Measurements from ENCODE around the gene PPP6R1. TPM values are rescaled to one million over a fixed set of nuclear protein-coding genes. Genes with fewer than 3 reads are reported as not detected.

The PPP6R1 gene
- total RNA-seq, 1 experiment from 2014 or later, result 96.7 TPM

DNA sequence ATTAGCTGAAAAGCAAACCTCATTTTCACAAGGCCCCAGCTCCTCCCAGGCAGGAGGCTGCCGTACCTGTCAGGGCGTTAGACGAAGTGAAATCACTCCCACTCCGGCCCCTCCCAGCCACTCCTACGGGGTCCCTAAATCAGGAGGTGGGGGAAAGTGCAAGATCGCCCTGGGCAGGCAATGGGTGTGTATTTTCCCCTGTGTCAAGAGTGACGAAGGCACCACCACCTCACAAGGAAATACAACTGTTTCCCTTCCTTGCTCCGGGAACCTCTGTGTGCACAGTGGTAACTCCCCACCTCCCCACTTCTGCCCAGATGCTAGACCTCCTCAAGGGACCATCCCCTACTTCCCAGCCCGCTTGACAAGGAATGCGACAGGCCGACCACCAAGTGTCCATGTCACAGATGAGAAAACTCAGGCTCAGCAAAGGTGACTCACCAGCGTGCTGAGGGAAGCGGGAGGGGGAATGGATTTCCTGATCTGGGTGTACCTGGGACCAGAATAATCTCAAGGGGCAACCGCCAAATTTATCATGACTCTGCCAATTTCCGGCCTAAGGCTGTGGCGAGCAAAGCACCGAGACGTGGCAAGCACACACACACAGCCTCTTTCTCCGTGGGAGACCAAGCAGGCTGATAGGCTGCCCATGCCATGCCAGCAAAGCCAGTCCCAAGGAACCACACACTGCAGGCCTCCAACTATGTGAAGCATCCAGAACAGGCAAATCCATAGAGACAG is 7.3 kb downstream of the PPP6R1 start:
- Histone ChIP-seq H3K36me3 (ENCODE audit: control insufficient read depth in 1 of 2, insufficient read depth in 2 of 2, low read length in 2 of 2) (peaks cover 4 to 9% of the 10 kb centered on the region in 2 experiments; a peak in 2 of 4 replicates), H3K9ac (ENCODE audit: low read length) (no peak overlapping the region), H4K20me1 (ENCODE audit: insufficient read depth) (no peaks in the 10 kb centered on the region), H3K4me2 (ENCODE audit: low read length) (no peak overlapping the region), H3K9me2 (ENCODE audit: insufficient read depth) (no peaks in the 10 kb centered on the region), H3K4me1 (ENCODE audit: control insufficient read depth in 1 of 2, insufficient read depth in 2 of 2, low read length in 2 of 2) (peaks cover 0 to 12% of the 10 kb centered on the region in 2 experiments; a peak in 2 of 4 replicates), H3K27me3 (ENCODE audit: insufficient read depth, low read length) (no peaks in the 10 kb centered on the region), H2AFZ (ENCODE audit: low read depth, low read length, poor library complexity, severe bottlenecking) (no peak overlapping the region), H3K79me2 (ENCODE audit: insufficient read depth, low read length) (peaks cover 99% of the 10 kb centered on the region), H3K4me3 (replicated peaks in 1 of 2; ENCODE audit: low read depth in 1 of 2, low read length in 2 of 2) (no peak overlapping the region), H3K27ac (ENCODE audit: low read depth, low read length) (no peak overlapping the region), H3K9me3 (ENCODE audit: control insufficient read depth in 1 of 2, insufficient read depth in 1 of 2, low read depth in 1 of 2, low read length in 2 of 2) (no peaks in the 10 kb centered on the region)
- no peak for DNase-seq (ENCODE audit: low read depth, low spot score)
- intact Hi-C loops (cut with micrococcal nuclease), result no loop called here
- no peak for TF ChIP-seq SP1 (IDR thresholded peaks at IDR 0.05; ENCODE audit: low read depth)
- TF ChIP-seq EZH2phosphoT487 (IDR thresholded peaks at IDR 0.05; ENCODE audit: borderline replicate concordance), result no peak
- TF ChIP-seq POLR2A (IDR thresholded peaks at IDR 0.05; ENCODE audit: borderline replicate concordance, extremely low read depth, insufficient read depth, insufficient read length), result no peak
- TF ChIP-seq, protein P1, sequence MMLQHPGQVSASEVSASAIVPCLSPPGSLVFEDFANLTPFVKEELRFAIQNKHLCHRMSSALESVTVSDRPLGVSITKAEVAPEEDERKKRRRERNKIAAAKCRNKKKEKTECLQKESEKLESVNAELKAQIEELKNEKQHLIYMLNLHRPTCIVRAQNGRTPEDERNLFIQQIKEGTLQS (IDR thresholded peaks at IDR 0.05), result no peak
- no peak for TF ChIP-seq EZH2 (IDR thresholded peaks at IDR 0.05)
- TF ChIP-seq POLR2AphosphoS5 (IDR thresholded peaks at IDR 0.05; ENCODE audit: low read depth, low read length), result no peak
- no peak for TF ChIP-seq ZFX (IDR thresholded peaks at IDR 0.05)
- TF ChIP-seq, protein P2, sequence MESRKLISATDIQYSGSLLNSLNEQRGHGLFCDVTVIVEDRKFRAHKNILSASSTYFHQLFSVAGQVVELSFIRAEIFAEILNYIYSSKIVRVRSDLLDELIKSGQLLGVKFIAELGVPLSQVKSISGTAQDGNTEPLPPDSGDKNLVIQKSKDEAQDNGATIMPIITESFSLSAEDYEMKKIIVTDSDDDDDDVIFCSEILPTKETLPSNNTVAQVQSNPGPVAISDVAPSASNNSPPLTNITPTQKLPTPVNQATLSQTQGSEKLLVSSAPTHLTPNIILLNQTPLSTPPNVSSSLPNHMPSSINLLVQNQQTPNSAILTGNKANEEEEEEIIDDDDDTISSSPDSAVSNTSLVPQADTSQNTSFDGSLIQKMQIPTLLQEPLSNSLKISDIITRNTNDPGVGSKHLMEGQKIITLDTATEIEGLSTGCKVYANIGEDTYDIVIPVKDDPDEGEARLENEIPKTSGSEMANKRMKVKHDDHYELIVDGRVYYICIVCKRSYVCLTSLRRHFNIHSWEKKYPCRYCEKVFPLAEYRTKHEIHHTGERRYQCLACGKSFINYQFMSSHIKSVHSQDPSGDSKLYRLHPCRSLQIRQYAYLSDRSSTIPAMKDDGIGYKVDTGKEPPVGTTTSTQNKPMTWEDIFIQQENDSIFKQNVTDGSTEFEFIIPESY (IDR thresholded peaks at IDR 0.05; ENCODE audit: extremely low read depth, insufficient replicate concordance, low read length), result no peak
- TF ChIP-seq TCF7L2 (IDR thresholded peaks at IDR 0.05; ENCODE audit: borderline replicate concordance, extremely low read depth, insufficient read depth, insufficient read length), result no peak
- TF ChIP-seq SIN3A (IDR thresholded peaks at IDR 0.05; ENCODE audit: low read depth), result no peak
- TF ChIP-seq, protein P3, sequence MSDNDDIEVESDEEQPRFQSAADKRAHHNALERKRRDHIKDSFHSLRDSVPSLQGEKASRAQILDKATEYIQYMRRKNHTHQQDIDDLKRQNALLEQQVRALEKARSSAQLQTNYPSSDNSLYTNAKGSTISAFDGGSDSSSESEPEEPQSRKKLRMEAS (IDR thresholded peaks at IDR 0.05), result no peak
- no peak for TF ChIP-seq ELF1 (IDR thresholded peaks at IDR 0.05; ENCODE audit: borderline replicate concordance, low read depth)
- ChIA-PET RAD21 (ENCODE audit: low non-redundant PET in 1 of 2, low total read pairs in 2 of 2, uncharacterized antibody in 2 of 2, unreplicated experiment in 2 of 2) (no interaction called here), POLR2A (no interaction called here), CTCF (no interaction called here)
- ATAC-seq, result no peak
- BruUV-seq (replicated peaks), result no TSS peak
